ENCODE measurements around the gene PLCB2. TPM values are rescaled to one million over a fixed set of nuclear protein-coding genes. Genes with fewer than 3 reads are reported as not detected.

PLCB2 gene
- total and polyA plus RNA-seq, 9 of the 15 experiments (the other 6 are each of a cell fraction or from before 2014, with no cell fraction given) = 0.37 to 12.3 (median 8.0) TPM

DNA sequence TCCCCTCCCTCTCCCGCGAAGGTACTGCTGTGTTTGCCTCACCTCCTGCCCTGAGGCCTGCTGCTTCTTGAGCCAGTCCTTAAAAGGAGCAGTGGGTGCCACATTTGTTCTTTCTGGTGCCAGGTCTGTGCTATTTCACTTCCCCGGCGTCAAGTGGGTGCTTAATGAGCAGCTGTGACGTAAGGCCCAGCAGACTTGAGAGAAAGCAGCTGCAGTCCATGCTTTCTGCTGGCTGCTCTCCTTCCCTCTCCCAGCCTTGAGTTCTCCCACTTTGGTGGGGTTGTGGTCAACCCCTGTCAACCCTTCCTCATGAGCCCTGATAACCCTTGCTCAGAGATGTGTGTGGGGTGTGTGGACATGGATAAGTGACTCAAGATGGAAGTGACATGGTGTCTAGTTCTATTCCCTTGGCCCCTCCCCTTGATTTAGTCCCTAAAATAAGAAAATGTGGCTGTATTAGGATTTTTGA lies 22.7 kb upstream of the PLCB2 start (continued):
- TF ChIP-seq, protein P1, sequence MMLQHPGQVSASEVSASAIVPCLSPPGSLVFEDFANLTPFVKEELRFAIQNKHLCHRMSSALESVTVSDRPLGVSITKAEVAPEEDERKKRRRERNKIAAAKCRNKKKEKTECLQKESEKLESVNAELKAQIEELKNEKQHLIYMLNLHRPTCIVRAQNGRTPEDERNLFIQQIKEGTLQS (IDR thresholded peaks at IDR 0.05) = 0 out of 2 replicates have a peak, but pooled peaks have one; percentile 11
- TF ChIP-seq, protein P1 (CRISPR knock-in tag; conservative IDR thresholded peaks at IDR 0.05) = no peak
- TF ChIP-seq SUPT5H (IDR thresholded peaks at IDR 0.05) = no peak
- no peak for TF ChIP-seq ETV6 (IDR thresholded peaks at IDR 0.05; ENCODE audit: borderline replicate concordance in 1 of 2, low read depth in 2 of 2, low read length in 1 of 2)
- no peak for TF ChIP-seq ETV6 (CRISPR knock-in tag; IDR thresholded peaks at IDR 0.05; ENCODE audit: borderline replicate concordance)
- TF ChIP-seq NEUROD1 (IDR thresholded peaks at IDR 0.05; ENCODE audit: borderline replicate concordance, low read depth, low read length, partially characterized antibody) = no peak
- TF ChIP-seq HDGF (IDR thresholded peaks at IDR 0.05) = no peak
- no peak for TF ChIP-seq FOXP1 (CRISPR knock-in tag; IDR thresholded peaks at IDR 0.05)
- peak; percentile 37; the same call in 1 of the 2 replicates for TF ChIP-seq MEF2D (tag; conservative IDR thresholded peaks at IDR 0.05; ENCODE audit: low read depth)
- TF ChIP-seq PHF8 (IDR thresholded peaks at IDR 0.05; ENCODE audit: borderline replicate concordance, low read length) = no peak
- TF ChIP-seq KDM4B (IDR thresholded peaks at IDR 0.05; ENCODE audit: borderline replicate concordance in 2 of 2, low read depth in 1 of 2) = no peak
- TF ChIP-seq SMARCA5 (IDR thresholded peaks at IDR 0.05) = 0 out of 2 replicates have a peak, but pooled peaks have one; percentile 34
- TF ChIP-seq HDAC2 (IDR thresholded peaks at IDR 0.05) = 0 out of 2 replicates have a peak, but pooled peaks have one; percentile 39
- peak; percentile 72 for TF ChIP-seq NCOR1 (IDR thresholded peaks at IDR 0.05)
- TF ChIP-seq, protein P2, sequence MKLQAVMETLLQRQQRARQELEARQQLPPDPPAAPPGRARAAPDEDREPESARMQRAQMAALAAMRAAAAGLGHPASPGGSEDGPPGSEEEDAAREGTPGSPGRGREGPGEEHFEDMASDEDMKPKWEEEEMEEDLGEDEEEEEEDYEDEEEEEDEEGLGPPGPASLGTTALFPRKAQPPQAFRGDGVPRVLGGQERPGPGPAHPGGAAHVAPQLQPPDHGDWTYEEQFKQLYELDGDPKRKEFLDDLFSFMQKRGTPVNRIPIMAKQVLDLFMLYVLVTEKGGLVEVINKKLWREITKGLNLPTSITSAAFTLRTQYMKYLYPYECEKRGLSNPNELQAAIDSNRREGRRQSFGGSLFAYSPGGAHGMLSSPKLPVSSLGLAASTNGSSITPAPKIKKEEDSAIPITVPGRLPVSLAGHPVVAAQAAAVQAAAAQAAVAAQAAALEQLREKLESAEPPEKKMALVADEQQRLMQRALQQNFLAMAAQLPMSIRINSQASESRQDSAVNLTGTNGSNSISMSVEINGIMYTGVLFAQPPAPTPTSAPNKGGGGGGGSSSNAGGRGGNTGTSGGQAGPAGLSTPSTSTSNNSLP (IDR thresholded peaks at IDR 0.05; ENCODE audit: borderline replicate concordance, low read depth, low read length) = no peak
- no peak for TF ChIP-seq HOMEZ (CRISPR knock-in tag; IDR thresholded peaks at IDR 0.05)
